ENCODE data around the gene UBE2QL1.

DNA sequence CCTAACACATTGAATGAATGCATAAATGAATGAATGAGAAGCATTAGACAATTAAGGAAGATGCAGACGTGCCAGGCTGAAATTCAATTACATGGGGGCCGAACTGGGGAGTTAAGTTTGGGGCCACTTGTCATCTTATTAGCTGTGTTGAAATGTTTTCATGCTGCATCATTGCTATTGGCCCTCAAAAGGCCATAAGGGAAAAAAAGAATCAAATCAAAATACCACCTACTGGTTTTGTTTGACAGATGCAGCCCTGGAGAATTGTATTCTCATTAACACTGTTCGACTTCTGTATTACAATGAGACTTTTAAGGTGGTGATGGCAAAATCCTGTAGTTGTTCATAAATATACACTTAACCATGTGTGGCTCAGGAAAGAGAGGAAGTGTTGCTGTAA lies 38.4 kb downstream of the UBE2QL1 start:
- no peak for TF ChIP-seq BACH2 (CRISPR knock-in tag; IDR thresholded peaks at IDR 0.05; ENCODE audit: borderline replicate concordance)
- TF ChIP-seq TOX (CRISPR knock-in tag; IDR thresholded peaks at IDR 0.05; ENCODE audit: borderline replicate concordance): no peak
- TF ChIP-seq ZFP3 (CRISPR knock-in tag; IDR thresholded peaks at IDR 0.05): no peak
- TF ChIP-seq ZNF8 (CRISPR knock-in tag; IDR thresholded peaks at IDR 0.05): no peak
- no peak for TF ChIP-seq OSR1 (CRISPR knock-in tag; IDR thresholded peaks at IDR 0.05)
- TF ChIP-seq, protein P1, sequence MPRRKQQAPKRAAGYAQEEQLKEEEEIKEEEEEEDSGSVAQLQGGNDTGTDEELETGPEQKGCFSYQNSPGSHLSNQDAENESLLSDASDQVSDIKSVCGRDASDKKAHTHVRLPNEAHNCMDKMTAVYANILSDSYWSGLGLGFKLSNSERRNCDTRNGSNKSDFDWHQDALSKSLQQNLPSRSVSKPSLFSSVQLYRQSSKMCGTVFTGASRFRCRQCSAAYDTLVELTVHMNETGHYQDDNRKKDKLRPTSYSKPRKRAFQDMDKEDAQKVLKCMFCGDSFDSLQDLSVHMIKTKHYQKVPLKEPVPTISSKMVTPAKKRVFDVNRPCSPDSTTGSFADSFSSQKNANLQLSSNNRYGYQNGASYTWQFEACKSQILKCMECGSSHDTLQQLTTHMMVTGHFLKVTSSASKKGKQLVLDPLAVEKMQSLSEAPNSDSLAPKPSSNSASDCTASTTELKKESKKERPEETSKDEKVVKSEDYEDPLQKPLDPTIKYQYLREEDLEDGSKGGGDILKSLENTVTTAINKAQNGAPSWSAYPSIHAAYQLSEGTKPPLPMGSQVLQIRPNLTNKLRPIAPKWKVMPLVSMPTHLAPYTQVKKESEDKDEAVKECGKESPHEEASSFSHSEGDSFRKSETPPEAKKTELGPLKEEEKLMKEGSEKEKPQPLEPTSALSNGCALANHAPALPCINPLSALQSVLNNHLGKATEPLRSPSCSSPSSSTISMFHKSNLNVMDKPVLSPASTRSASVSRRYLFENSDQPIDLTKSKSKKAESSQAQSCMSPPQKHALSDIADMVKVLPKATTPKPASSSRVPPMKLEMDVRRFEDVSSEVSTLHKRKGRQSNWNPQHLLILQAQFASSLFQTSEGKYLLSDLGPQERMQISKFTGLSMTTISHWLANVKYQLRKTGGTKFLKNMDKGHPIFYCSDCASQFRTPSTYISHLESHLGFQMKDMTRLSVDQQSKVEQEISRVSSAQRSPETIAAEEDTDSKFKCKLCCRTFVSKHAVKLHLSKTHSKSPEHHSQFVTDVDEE (CRISPR knock-in tag; IDR thresholded peaks at IDR 0.05): no peak
- no peak for TF ChIP-seq ARNTL (CRISPR knock-in tag; IDR thresholded peaks at IDR 0.05; ENCODE audit: borderline replicate concordance, low read depth)
- TF ChIP-seq ZNF70 (CRISPR knock-in tag; IDR thresholded peaks at IDR 0.05): no peak
- no peak for TF ChIP-seq GLIS3 (CRISPR knock-in tag; IDR thresholded peaks at IDR 0.05)
- TF ChIP-seq, protein P2, sequence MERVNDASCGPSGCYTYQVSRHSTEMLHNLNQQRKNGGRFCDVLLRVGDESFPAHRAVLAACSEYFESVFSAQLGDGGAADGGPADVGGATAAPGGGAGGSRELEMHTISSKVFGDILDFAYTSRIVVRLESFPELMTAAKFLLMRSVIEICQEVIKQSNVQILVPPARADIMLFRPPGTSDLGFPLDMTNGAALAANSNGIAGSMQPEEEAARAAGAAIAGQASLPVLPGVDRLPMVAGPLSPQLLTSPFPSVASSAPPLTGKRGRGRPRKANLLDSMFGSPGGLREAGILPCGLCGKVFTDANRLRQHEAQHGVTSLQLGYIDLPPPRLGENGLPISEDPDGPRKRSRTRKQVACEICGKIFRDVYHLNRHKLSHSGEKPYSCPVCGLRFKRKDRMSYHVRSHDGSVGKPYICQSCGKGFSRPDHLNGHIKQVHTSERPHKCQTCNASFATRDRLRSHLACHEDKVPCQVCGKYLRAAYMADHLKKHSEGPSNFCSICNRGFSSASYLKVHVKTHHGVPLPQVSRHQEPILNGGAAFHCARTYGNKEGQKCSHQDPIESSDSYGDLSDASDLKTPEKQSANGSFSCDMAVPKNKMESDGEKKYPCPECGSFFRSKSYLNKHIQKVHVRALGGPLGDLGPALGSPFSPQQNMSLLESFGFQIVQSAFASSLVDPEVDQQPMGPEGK (CRISPR knock-in tag; IDR thresholded peaks at IDR 0.05; ENCODE audit: borderline replicate concordance): no peak
- TF ChIP-seq, protein P3, sequence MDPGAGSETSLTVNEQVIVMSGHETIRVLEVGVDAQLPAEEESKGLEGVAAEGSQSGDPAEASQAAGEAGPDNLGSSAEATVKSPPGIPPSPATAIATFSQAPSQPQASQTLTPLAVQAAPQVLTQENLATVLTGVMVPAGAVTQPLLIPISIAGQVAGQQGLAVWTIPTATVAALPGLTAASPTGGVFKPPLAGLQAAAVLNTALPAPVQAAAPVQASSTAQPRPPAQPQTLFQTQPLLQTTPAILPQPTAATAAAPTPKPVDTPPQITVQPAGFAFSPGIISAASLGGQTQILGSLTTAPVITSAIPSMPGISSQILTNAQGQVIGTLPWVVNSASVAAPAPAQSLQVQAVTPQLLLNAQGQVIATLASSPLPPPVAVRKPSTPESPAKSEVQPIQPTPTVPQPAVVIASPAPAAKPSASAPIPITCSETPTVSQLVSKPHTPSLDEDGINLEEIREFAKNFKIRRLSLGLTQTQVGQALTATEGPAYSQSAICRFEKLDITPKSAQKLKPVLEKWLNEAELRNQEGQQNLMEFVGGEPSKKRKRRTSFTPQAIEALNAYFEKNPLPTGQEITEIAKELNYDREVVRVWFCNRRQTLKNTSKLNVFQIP (CRISPR knock-in tag; IDR thresholded peaks at IDR 0.05; ENCODE audit: borderline replicate concordance, low read depth): no peak
- TF ChIP-seq ZC3H10 (CRISPR knock-in tag; IDR thresholded peaks at IDR 0.05): no peak
- TF ChIP-seq ESRRG (CRISPR knock-in tag; IDR thresholded peaks at IDR 0.05): no peak
- TF ChIP-seq, protein P4, sequence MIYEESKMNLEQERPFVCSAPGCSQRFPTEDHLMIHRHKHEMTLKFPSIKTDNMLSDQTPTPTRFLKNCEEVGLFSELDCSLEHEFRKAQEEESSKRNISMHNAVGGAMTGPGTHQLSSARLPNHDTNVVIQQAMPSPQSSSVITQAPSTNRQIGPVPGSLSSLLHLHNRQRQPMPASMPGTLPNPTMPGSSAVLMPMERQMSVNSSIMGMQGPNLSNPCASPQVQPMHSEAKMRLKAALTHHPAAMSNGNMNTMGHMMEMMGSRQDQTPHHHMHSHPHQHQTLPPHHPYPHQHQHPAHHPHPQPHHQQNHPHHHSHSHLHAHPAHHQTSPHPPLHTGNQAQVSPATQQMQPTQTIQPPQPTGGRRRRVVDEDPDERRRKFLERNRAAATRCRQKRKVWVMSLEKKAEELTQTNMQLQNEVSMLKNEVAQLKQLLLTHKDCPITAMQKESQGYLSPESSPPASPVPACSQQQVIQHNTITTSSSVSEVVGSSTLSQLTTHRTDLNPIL (CRISPR knock-in tag; IDR thresholded peaks at IDR 0.05; ENCODE audit: low read depth): no peak
